ENCODE results near the gene OR5A1.

The OR5A1 gene

GRCh38 chr11:59415111-59415510, 21.2 kb upstream of the OR5A1 start:
- H3K4me3 ChIP-seq (ENCODE audit: control insufficient read depth, low read depth, low read length): no peak overlapping the region
- TF ChIP-seq CTCF (IDR thresholded peaks at IDR 0.05; ENCODE audit: control insufficient read depth, insufficient read depth, low read depth, low read length, missing control alignments): no peak
- DNase-seq (ENCODE audit: low read depth): no peak

GRCh38 chr11:59416613-59417012, 19.7 kb upstream of the OR5A1 start:
- no peak overlapping the region for H3K4me3 ChIP-seq (ENCODE audit: control insufficient read depth, low read depth, low read length)
- DNase-seq (ENCODE audit: low read depth): no peak
- TF ChIP-seq CTCF (IDR thresholded peaks at IDR 0.05; ENCODE audit: control insufficient read depth, insufficient read depth, low read depth, low read length, missing control alignments): no peak

DNA sequence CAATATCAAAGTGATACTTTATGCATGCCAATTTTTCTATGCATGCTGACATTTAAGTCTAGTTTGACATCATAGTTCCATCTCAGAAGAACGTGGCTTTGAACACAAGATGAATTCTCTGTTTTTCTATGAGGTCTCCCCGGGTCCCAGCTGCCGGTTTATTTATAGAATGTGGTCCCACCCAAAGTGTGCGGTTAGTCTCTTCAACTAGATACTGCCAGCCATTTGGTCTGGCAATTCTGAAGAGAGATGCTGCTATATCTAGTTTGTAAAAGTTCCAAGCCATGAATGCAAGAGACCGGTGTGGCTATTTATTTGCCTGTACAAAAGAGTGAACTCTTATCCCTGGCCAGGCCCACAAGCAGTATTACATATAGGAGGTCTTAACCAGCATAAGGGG, 19.2 kb upstream of the OR5A1 start:
- TF ChIP-seq CTCF (IDR thresholded peaks at IDR 0.05; ENCODE audit: control insufficient read depth, insufficient read depth, low read depth, low read length, missing control alignments): no peak
- no peak for DNase-seq (ENCODE audit: low read depth)
- H3K4me3 ChIP-seq (ENCODE audit: control insufficient read depth, low read depth, low read length): no peak overlapping the region

DNA sequence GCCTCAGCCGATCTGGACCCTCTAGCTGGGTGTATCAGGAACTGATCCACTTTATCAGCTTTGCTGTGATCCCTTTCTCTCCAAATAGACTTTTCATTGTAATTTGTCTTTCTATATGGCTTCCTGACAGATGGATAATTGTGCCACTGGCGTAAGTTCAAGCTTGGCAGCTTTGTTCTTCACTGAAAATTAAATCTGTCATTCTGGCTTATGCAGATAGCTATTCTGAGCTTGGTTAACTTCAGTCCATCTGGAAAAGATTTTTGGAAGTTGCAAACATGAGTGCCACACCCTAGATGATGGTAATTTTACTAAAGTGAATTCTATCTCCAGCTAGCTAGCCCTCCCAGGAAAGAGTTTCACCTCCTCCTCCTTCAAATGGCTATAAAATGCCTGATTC, 18.1 kb upstream of the OR5A1 start:
- TF ChIP-seq CTCF (IDR thresholded peaks at IDR 0.05; ENCODE audit: control insufficient read depth, insufficient read depth, low read depth, low read length, missing control alignments): no peak
- DNase-seq (ENCODE audit: low read depth): no peak
- H3K4me3 ChIP-seq (ENCODE audit: control insufficient read depth, low read depth, low read length): no peak overlapping the region

DNA sequence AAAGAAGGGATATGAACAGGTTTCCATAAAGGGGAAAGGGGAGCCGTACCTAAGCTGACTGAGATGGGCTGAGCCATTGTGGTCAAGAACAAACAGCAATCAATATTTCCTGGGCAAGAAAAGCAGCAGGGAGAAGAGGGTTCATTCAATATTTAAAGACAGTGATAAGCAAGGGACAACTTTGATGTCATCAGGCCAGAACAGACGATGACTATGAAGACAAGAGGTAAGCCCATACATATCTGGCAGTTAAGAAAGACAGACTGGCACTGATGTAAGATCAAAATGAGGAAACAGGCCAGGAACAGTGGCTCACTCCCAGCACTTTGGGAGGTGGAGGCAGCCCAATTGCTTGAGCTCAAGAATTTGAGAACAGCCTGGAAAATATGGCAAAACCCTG, 12.4 kb upstream of the OR5A1 start:
- no peak overlapping the region for H3K4me3 ChIP-seq (ENCODE audit: control insufficient read depth, low read depth, low read length)
- no peak for TF ChIP-seq CTCF (IDR thresholded peaks at IDR 0.05; ENCODE audit: control insufficient read depth, insufficient read depth, low read depth, low read length, missing control alignments)
- no peak for DNase-seq (ENCODE audit: low read depth)

GRCh38 chr11:59425131-59425530, 11.1 kb upstream of the OR5A1 start:
- no peak for TF ChIP-seq CTCF (IDR thresholded peaks at IDR 0.05; ENCODE audit: control insufficient read depth, insufficient read depth, low read depth, low read length, missing control alignments)
- H3K4me3 ChIP-seq (ENCODE audit: control insufficient read depth, low read depth, low read length): no peak overlapping the region
- no peak for DNase-seq (ENCODE audit: low read depth)
